ENCODE data around the gene PRKG1.

DNA sequence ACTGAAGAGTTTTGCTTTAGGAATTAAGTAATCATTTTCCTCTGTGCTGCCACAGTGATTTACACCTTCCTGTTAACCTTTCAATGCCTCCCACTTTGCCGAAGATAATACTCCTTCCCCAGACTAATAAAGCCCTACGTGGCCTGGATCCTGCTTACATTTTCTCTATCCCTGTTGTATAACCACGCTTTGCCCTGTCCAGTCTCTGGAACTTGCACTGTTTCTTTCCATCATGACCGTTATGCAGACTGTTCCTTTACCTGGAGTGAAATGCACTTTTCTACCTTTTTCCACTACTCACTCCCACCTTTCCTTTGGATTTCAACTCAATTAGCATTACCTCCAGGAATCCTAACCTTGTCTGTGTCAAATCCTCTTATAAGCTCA lies 154.4 kb downstream of the PRKG1 start:
- TF ChIP-seq POLR2A (IDR thresholded peaks at IDR 0.05; ENCODE audit: low read depth, low read length): no peak
- no peak for TF ChIP-seq TAF1 (IDR thresholded peaks at IDR 0.05; ENCODE audit: borderline replicate concordance, low read depth, low read length)
- no peak for TF ChIP-seq POLR2AphosphoS5 (IDR thresholded peaks at IDR 0.05; ENCODE audit: low read depth, low read length)
